Left renal cortex interstitium (tissue), 4 donors: ENCODE measurements around the gene NDUFS6. TPM values are rescaled to one million over a fixed set of nuclear protein-coding genes. Genes with fewer than 3 reads are reported as not detected.

Source experiments
- DNase-seq, 4 donors: peaks; one replicate each; pipeline ENCODE4 v3.0.0-alpha.2; 2013; ENCODE audit warnings: low read depth in 4 of 4, low spot score in 2 of 4, missing footprints in 1 of 4
- polyA plus RNA-seq, 4 donors: library from polyadenylated mRNA; unstranded; fragments of 120-200 nt; gene quantifications; one replicate each; pipeline ENCODE4 v1.2.1, GENCODE V29; 2013; ENCODE audit not compliant: insufficient read length in 4 of 4

NDUFS6 gene
- 10 to 100 TPM; 54.8 to 85.1 (median 65.3) TPM for polyA plus RNA-seq

DNA sequence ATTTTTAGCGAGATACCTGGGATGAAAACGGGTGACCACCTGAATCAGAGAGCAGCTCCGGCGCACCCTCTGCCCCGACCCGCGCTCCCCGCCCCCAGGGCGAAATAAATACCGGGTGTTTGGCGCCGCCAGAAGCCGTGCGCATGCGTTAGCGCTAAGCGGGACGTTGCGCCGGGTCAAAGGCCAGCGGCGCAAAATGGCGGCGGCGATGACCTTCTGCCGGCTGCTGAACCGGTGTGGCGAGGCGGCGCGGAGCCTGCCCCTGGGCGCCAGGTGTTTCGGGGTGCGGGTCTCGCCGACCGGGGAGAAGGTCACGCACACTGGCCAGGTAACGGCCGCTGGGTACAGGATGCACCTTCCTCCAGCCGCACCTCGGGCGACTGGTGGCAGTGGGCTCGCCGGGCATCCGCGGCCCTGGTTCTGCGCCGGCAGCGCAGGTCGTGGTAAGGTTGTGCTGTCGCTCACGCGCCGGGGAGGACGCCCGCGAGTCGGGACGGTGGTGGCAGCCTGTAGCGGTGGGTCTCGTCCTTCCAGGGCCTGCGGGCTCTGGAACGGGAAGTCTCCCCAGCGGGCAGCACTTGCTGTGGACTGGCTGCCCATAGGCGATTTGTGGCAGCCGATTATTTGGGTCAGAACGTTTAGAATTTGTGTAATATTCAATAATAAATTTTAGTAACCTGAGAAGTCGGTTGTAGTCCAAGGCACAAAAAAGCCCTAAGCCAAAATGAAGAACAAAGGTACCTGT, at the start of gene NDUFS6:
TSS of gene NDUFS6 (plus strand) at position 186 of the 745 bp plus-strand sequence. CDS start at position 197, 11 bp downstream.
- DNase-seq: peak in 2 of 4 donors; percentile 54 to 59

GRCh38 chr5:1751864-1752822, 49.1 kb upstream of the NDUFS6 start:
- no peak for DNase-seq

- DNase-seq: no peak
These were observed 48.3 kb upstream of the NDUFS6 start for GRCh38 chr5:1752881-1753280.

DNA sequence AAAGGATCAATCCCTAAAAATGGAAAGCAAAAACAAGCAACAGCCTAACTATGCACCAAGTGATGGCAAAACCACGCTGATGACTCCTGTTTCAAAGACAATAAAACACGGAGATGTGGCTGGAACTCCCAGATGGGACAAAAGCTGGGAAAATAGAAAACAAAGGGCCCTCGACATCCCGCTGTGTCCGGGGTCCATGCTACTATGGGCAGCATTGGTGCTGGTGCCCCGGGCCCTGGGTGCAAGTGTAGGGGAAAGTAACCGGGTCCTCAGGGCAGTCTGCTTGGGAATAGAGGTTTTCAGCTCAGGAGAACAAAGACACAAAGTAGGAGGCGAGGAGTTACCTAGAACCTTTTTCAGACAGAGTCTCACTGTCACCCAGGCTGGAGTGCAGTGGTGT, 47.7 kb upstream of the NDUFS6 start:
- DNase-seq: no peak

GRCh38 chr5:1754531-1755220, 46.5 kb upstream of the NDUFS6 start:
- no peak for DNase-seq

- no peak for DNase-seq
These were observed 45.8 kb upstream of the NDUFS6 start for GRCh38 chr5:1755321-1755949.

DNA sequence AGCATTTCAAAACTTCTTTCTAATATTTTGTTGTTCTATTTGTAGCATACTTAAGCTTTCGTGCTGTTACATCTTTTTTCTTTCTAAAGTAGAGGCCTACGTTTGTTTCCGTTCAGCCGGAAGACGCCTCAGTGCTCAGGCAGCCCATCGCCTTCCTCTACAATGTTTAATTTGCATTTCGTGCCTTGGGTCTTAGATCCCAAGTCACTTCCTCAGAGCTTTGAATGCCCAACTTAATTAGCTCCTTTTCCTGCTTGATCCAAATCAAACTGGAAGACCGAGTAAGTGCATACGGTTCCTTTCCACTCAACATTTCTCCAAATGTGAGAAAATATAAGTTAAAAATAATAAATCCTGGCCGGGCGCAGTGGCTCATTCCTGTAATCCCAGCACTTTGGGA, 44.7 kb upstream of the NDUFS6 start:
- no peak for DNase-seq

GRCh38 chr5:1757511-1757910, 43.7 kb upstream of the NDUFS6 start:
- DNase-seq: no peak

- DNase-seq: no peak
These were observed 42.6 kb upstream of the NDUFS6 start for GRCh38 chr5:1758574-1758973.

DNA sequence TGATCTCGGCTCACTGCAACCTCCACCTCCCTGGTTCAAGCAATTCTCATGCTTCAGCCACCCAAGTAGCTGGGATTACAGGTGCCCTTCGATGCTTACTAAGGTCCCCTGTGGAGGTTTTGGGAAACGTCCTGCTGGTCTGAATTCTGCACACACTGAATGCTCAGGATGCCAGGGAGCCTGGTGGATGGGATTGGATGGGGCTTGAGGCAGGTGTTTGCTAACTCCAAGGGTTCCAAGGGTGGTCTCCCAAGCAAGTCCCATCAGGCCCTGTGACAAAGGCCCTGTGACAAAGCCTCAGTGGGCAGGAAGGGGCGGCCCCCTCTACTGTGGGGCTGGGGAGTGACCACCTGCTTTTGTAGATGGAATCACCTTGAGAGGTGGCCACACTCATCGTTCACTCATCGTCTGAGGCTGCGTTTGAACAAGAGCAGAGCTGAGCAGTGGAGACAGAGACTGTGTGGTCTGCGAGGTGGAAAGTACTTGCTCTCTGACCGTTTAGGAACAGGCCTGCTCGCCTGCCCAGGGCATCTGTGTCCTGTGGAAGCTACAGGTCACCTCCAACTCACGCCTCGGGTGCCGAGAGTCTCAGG, 41.7 kb upstream of the NDUFS6 start:
- DNase-seq: no peak

GRCh38 chr5:1760231-1760630, 41.0 kb upstream of the NDUFS6 start:
- no peak for DNase-seq

GRCh38 chr5:1760656-1761452, 40.4 kb upstream of the NDUFS6 start:
- no peak for DNase-seq

GRCh38 chr5:1761453-1761755, 39.8 kb upstream of the NDUFS6 start:
- DNase-seq: no peak

GRCh38 chr5:1762121-1762882, 38.9 kb upstream of the NDUFS6 start:
- no peak for DNase-seq

DNA sequence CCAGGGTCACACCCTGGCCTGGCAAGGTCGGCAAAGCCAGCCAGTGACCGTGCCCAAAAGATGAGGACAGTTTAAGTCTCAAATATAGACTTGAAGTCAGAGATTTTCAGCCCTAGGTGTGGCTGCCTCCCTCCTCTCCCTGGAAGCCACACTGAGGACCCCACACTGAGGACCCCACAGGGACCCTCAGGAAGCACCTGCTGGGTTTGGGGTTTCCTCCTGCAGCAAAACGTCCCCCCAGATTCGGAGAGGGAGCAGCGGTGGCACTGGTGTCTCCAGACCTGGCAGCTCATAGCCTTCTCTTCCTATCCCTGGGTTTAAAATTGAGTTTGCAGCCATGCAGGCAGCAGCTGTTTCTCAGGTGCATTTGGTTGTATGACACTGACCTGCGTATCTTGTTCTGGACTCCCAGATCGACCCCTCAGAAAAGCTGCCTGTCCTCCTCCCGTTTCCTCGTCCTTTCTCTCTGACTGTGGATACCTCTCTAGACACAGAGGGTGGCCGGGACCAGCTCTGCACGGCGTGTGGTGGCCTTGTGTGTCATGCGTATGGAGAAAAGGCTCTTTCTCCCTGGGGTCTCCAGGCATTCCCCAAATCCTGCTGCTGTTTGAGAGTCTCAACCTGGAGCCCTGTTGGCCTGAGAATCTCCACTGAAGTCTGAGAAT, 38.2 kb upstream of the NDUFS6 start:
- DNase-seq: no peak

DNA sequence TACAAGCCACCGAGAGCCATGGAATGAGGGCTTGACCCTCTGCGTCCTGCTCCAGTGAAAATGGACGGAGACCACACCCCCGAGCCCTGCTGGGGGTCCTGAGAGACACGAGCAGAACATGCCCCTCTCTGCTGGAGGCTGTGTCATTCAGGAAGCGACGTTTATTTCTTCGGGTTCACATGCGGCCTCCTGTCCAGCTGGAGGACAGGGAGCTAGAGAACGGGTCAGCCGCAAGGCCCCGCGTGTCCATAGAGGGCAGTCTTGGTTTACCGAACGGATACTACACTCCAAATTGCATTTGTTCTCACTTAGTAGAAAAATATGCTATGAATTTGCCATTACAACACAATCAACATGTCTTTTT, 37.7 kb upstream of the NDUFS6 start:
- DNase-seq: peak in 2 of 4 donors; percentile 49 to 51

DNA sequence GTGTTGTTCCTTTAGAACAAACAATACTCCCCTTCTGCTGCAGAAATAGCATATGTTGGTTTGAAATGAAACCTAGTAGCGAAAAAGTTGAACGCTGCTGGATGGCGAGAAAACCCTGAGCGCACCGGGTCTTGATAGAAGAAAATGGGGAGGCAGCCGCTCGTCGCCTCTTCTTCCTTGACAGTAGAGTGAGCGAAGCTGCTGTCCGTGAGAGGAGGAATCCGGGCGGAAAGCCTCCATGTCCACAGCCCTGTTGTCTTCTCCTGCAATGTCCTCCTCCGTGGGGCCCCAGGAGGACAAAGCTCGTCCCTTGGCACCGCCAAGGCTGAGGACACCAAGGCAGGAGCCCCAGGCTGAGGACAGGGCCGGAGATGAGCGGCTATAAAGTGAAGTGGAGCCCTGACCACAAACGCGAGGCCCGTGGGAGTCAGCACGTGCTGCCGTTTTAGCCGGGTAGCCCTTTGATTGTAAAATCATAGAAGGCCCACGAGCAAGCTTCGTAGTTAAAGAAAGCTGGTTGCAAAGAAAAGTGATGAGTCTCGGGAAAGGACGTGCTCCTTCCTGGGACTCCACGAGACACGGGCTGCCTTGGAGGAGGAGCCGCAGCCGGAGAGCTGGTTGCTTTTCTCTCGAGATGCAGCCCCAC, 37.1 kb upstream of the NDUFS6 start:
- peak in 1 of 4 donors; percentile 11 for DNase-seq

DNA sequence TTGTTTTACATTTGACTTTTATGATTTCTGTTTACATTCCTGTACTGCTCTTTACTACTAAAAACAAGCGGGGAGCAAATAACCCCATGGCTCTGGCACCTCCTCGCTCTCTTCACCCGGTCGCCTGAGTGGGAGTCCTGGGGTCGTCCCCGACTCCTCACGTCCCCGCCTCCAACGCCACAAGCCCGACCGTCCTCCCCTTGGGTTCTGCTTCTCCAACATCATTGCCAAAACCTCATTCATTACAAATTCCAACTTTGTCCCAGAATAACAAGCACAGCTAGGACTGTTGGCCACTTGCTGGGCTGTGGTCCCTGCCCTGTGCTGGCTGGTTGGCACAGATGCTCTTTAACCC, 36.6 kb upstream of the NDUFS6 start:
- DNase-seq: no peak
